ENCODE data around the gene ZIC1. TPM values are rescaled to one million over a fixed set of nuclear protein-coding genes. Genes with fewer than 3 reads are reported as not detected.

ZIC1 gene
- total RNA-seq, 2 donors from 2014 or later: 0.04 TPM; not detected in 1

DNA sequence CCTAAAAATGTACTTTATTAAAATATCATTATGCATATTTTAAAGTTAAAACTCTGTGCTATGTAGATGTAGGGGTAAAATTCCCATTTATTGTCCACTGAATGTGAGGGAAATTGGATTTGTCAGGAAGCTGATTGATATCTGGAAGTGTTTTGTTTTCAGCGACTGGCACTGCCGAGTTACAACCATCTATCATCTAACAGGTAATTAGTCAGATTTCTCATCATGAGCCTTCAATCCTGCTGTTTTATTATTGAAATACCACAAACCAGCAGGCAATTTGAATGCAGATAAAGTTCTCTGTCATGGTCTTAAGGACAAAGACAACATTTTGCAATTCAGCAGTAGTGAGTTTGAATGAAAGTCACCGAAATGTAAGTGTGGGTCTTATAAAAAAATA is 40.5 kb downstream of the ZIC1 start:
- no peak for TF ChIP-seq CTCF (IDR thresholded peaks at IDR 0.05)
- no peak overlapping the region for H3K4me3 ChIP-seq

DNA sequence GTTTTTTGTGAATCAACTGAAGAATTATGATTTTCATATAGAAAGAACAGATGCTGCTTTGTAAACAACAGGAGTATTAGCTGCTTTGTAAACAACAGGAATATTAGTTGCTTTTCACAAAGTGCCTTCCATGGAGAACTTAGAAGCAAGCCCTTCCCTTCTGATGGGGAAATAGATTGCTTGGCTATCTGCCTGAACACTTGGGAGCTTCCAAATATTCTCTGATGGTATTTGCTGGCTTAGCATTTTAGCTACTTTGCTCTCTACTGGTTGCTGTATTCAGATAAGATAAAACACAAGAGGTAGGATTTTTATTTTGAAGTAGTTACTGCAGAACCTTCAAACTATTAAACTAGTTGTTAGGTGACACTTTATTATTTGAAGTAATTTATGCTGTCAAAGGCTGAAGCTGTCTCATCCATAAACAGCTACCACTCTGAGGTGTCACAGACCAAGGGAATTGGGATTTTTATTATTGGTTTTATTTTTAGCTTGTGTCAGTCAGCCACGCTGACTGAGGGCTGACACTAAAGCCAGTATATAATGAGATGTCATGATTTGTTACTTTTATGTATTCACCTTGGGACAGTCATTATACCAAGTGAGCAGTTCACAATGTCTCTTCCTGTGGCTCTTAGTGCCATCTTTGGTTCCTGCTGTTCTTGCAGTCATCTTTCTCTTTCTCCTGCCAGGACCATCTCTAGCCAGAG is 50.0 kb downstream of the ZIC1 start:
- TF ChIP-seq CTCF (IDR thresholded peaks at IDR 0.05): no peak
- DNase-seq (ENCODE audit: low spot score): no peak
- Histone ChIP-seq H3K9me3 (no peaks in the 10 kb centered on the region), H3K4me1 (no peaks in the 10 kb centered on the region), H3K27ac (no peak overlapping the region), H3K27me3 (no peaks in the 10 kb centered on the region), H3K4me3 (no peak overlapping the region), H3K36me3 (no peaks in the 10 kb centered on the region)

More for the DNA sequence above, 40.5 kb downstream of the ZIC1 start:
- no peaks in the 10 kb centered on the region for H3K4me1 ChIP-seq
- no peak for DNase-seq (ENCODE audit: low spot score)
- no peak overlapping the region for H3K27ac ChIP-seq
- H3K9me3 ChIP-seq: no peaks in the 10 kb centered on the region
- no peaks in the 10 kb centered on the region for H3K27me3 ChIP-seq
- no peaks in the 10 kb centered on the region for H3K36me3 ChIP-seq

DNA sequence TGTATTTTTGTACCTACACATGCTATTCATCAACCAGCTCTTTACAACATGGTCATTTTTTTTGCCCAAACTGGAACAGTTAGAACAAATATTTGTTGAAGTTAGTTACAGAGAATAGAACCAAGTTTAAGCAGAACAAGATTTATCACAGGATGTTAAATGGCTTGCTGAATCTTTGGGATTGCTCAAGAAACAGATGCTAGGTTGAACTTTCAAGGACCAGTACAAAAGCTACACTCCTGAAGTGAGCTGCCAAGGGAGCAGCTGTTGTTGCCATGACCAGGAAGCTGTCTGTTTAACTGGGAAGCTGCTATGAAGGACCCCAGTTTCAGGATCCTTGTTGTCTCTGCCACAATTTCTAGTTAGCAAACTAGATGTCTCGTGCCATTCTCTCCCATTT is 53.7 kb downstream of the ZIC1 start:
- no peaks in the 10 kb centered on the region for H3K4me1 ChIP-seq
- no peaks in the 10 kb centered on the region for H3K27me3 ChIP-seq
- no peaks in the 10 kb centered on the region for H3K36me3 ChIP-seq
- H3K9me3 ChIP-seq: no peaks in the 10 kb centered on the region
- H3K4me3 ChIP-seq: no peak overlapping the region
- H3K27ac ChIP-seq: no peak overlapping the region
- no peak for DNase-seq (ENCODE audit: low spot score)
- TF ChIP-seq CTCF (IDR thresholded peaks at IDR 0.05): no peak

Other genes with a start within 250 kb of the ZIC1 start
- not detected for gene ZIC4, start 2.8 kb upstream of the ZIC1 start, total RNA-seq